Measurements from ENCODE around the gene COPZ2.
A peak's percentile ranks its signal among the peaks of the same experiment; 100 is the strongest.
"Not testable (repeated sequence)": the region's sequence is repeated elsewhere in the genome, so short reads cannot be mapped to it uniquely, and the experiment has no call there.

COPZ2 gene

GRCh38 chr17:48027322-48027981 lies 10.1 kb downstream of the COPZ2 start:
- no peak for DNase-seq

DNA sequence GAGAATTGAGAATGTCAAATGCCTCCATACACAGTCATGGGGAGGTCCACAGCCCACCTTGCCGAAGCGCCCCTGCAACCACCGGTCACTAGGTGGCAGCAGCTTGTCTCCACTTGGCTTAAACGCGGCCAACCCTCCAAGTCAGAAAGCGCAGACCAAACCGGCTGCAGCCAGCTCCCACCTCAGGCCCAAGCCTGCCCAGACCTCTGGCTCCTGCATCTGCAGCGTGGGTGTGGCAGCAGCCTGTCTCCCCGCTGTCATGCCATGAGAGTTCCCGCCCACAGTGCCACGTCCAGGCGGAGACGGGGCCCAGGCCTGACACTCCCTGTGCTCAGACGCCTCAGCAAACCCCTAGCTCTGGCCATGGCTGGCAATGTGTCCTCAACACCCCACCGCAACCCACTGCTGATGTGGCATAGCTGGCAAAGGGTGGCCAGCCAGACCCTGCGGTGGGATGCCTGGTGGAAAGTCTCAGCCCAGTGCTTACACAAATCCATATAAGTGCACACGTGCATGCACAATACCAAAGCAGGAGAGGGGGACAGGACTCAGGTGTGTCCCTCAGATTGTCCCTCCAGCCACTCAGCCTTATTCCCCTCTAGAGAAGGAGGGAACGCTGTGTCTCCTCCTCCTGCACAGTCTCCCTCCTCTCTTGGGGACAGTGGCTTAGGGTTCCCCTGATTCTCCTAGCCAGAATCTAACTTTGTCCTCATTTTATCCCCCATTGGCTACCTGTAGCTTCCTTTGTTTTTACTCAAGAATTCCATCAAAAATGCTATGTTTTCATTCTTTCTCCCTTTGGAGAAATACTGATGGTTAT lies 10.9 kb downstream of the COPZ2 start:
- peak; percentile 76 for DNase-seq

- no peak for DNase-seq
These were observed 11.6 kb downstream of the COPZ2 start for GRCh38 chr17:48025904-48026501.

GRCh38 chr17:48025040-48025903 lies 12.3 kb downstream of the COPZ2 start:
- peak; percentile 98 for DNase-seq

- DNase-seq, result peak; percentile 31
These were observed 13.2 kb downstream of the COPZ2 start for GRCh38 chr17:48024149-48025039.

- DNase-seq, result peak; percentile 43
These were observed 14.0 kb downstream of the COPZ2 start for GRCh38 chr17:48023400-48024148.

DNA sequence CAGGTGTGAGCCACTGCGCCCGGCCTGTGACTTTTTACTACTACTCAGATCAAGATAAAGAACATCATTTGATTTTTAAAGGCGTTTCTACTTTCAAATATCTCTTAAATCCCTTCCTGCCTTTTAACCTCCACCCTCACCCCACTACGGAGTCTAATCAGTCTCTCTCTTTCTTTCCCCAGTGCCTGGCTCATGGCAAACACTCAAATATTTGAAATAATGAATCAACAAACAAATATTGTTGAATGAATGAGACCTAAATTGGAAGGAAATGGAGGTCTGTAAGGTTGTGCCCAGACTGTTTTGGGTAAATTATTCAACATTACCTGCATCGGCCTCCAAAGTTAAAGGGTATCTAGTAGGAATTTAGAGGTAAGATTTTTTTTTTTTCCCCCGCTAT lies 14.7 kb downstream of the COPZ2 start:
- no peak for DNase-seq

- no peak for DNase-seq
These were observed 15.7 kb downstream of the COPZ2 start for GRCh38 chr17:48021934-48022333.

DNA sequence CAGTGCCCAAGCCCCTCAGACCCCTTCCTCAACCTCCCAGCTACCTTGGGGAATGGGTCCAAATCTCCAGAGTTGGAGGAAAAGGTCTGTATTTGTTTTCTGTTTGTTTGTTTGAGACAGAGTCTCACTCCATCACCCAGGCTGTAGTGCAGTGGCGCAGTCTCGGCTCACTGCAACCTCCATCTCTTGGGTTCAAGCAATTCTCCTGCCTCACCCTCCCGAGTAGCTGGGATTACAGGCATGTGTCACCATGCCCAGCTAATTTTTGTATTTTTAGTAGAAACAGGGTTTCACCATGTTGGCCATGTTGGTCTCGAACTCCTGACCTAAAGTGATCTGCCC lies 19.8 kb downstream of the COPZ2 start:
- not testable (repeated sequence) for DNase-seq

DNA sequence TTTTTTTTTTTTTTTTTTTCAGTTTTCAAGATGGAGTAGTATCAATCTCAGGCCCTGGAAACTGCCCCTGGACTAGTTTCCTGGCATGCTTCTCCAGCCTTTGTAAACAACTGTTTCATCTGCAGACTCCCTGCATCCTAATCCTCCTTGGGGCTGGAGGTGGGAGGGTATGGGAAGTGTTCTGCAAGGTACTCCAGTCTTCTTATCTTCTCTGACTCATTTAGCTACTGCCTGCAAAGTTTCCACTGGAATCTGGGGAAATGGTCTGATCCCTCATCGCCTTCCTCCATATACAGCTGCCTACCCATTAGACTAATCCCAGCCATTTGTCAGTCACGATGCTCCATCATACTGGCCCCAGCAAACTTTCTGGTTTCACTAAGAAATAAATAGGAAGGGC lies 21.5 kb downstream of the COPZ2 start:
- no peak for DNase-seq

GRCh38 chr17:48014595-48015111 lies 22.9 kb downstream of the COPZ2 start:
- DNase-seq, result no peak

DNA sequence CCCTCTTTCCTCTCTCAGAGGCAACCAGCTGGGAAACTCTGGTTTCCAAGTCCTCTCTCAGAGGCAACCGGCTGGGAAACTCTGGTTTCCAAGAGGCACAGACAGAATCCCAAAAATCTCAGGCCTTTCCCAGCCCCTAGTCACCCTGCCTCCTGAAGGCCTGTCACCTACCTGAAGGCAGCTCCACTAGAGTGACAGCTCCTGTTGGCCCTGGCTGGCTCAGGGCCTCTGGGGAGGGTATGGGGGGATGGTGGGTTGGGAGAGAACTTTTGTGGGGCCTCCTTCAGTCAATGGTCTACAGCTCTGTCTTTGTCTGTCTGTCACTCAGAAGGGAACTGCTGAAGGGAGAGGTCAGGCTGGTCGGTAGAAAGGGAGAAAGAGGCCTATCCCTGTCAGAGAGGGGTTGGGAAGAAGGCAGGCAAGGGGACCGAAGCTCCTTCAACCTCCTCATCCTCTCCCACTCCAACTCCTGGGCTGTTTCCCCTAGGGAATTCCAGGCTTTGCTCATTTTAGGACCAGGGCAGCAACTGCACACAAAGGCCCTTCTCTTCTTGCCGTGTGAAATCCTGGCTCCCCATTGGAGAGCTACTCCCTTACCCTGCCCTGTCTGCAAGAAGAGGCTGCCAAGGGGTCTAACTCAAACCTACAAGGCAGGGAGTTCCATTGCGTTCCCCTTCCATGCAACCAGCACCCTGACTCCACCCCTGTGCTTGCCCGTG lies 23.6 kb downstream of the COPZ2 start:
- DNase-seq, result no peak

DNA sequence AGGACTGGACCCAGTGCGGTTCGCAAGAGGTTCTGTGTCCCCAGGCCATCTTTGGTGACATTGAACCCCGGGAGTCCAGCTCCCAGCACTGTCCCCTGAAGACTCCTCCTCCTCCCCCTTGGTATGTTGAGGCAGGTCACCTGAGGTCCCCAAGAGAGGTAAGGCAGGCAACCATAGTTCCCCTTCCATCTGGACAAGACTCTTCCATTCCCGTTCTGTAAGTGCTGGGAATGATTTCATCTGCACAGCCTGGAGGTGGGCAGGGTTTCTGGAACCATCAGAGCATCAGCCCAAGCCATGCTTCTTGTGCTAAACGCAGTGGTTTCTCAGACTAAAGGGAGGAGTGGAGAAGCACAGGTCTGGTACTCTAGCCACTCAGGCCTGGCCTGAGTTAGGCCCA lies 24.9 kb downstream of the COPZ2 start:
- no peak for DNase-seq

GRCh38 chr17:48012151-48012520 lies 25.5 kb downstream of the COPZ2 start:
- DNase-seq, result peak; percentile 62

DNA sequence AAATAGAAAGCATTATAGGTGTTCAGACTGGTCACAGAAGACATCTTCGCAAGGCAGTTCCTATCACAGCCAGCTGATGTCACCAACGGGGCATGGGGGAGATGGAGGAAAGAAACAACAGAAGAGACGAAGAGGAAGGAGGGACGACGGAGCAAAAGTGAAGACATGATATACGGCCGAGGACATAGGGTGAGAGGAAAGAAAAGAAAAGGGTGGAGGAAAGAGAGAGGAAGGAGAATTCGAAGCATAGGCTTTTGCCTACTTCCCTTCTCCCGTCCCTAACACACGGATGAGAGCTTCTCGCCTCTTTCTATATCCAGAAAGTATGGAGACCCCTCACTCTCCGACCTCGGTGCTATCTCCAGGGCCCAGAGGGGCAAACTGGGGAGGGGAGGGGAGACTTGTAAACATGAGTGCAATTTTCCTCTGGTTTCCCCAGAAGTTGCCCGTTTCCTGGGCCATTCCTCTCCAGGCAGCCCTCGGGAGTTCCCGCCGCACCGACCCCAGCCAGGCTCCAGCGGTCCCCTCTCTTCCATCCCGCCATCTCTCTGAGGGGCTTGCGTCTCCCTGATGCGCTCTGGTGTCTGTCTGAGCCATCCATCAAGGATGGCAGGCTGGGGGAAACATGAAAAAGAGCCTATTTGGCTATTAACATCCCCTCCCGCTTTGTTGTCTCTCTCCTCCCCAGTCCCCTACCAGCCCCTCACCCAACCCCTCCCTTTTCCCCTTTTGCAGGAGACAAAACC lies 26.0 kb downstream of the COPZ2 start:
- DNase-seq, result peak; percentile 46

GRCh38 chr17:48010193-48010592 lies 27.4 kb downstream of the COPZ2 start:
- no peak for DNase-seq

- DNase-seq, result no peak
These were observed 30.5 kb downstream of the COPZ2 start for GRCh38 chr17:48006936-48007709.

GRCh38 chr17:48004983-48005382 lies 32.6 kb downstream of the COPZ2 start:
- DNase-seq, result no peak
